Adipocyte (in vitro differentiated cells): Measurements from ENCODE around the gene HNF4A.

ENCODE experiments used
- DNase-seq: peaks from one replicate; pipeline ENCODE4 v3.0.0-alpha.2; 2015; ENCODE audit warnings: low read depth
- H3K27me3 ChIP-seq: replicated peaks from 2 replicates; pipeline ENCODE4 v1.7.0; 2013; ENCODE audit warnings: mild to moderate bottlenecking, low read length, moderate library complexity; ENCODE audit not compliant: control insufficient read depth, insufficient read depth
- H3K36me3 ChIP-seq: 2 replicates; pipeline ENCODE4 v1.7.0; 2013; ENCODE audit warnings: low read length, mild to moderate bottlenecking, moderate library complexity; ENCODE audit not compliant: control insufficient read depth, insufficient read depth, severe bottlenecking
- H3K4me1 ChIP-seq: 2 replicates; pipeline ENCODE4 v1.7.0; 2013; ENCODE audit warnings: mild to moderate bottlenecking, low read length, moderate library complexity; ENCODE audit not compliant: control insufficient read depth, insufficient read depth
- H3K4me3 ChIP-seq: 2 replicates; pipeline ENCODE4 v1.7.0; 2013; ENCODE audit warnings: mild to moderate bottlenecking, low read length, moderate library complexity
- H3K9ac ChIP-seq: 2 replicates; pipeline ENCODE4 v1.7.0; 2013; ENCODE audit warnings: mild to moderate bottlenecking, low read length, moderate library complexity
- H3K9me3 ChIP-seq: 2 replicates; pipeline ENCODE4 v1.7.0; 2013; ENCODE audit warnings: mild to moderate bottlenecking, low read length, moderate library complexity; ENCODE audit not compliant: control insufficient read depth

The HNF4A gene

DNA sequence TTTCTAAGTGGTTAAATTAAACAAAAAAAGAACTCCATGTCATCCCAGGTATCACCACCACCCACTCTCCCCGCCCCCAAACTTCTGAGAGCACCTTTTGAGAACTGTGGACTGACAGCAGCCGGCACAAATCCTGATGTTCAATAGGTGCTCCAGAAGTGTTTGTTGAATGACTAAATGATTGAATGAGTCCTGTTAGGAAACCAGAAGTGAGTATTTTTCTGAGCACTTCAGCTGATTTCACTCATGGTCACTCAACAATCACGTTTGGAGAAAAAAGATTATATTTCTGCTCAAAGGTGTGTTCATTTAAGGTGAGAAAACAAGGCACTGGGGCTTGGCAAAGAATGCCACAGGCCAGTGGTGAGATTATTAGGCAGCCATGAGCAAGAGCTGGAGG, 6.2 kb upstream of the HNF4A start:
- Histone ChIP-seq H3K36me3 (no peaks in the 10 kb centered on the region), H3K9me3 (no peaks in the 10 kb centered on the region), H3K4me1 (no peaks in the 10 kb centered on the region), H3K4me3 (no peak overlapping the region), H3K27me3 (peaks cover 37% of the 10 kb centered on the region), H3K9ac (no peak overlapping the region)
- DNase-seq: no peak

DNA sequence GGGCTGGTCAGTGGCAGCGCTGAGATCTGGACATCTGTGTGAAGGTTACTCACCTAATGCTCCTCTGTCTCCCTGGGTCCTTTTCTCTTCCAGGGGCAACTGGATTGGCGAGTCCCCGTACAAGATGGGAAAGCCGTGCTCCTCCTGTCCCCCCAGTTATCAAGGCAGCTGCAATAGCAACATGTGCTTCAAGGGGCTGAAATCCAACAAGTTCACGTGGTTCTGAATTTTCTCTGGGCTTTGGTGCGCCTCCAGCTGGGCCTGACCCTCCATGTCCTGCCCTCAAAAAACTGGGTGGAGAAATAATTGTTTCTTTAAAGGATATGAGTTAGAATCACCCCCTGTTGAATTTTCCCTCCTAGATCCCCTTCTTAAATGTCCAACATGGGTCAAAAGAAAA, 4.9 kb upstream of the HNF4A start:
- peaks cover 41% of the 10 kb centered on the region for H3K27me3 ChIP-seq
- H3K9me3 ChIP-seq: no peaks in the 10 kb centered on the region
- no peak overlapping the region for H3K9ac ChIP-seq
- H3K4me1 ChIP-seq: no peaks in the 10 kb centered on the region
- DNase-seq: no peak
- H3K36me3 ChIP-seq: no peaks in the 10 kb centered on the region
- no peak overlapping the region for H3K4me3 ChIP-seq

DNA sequence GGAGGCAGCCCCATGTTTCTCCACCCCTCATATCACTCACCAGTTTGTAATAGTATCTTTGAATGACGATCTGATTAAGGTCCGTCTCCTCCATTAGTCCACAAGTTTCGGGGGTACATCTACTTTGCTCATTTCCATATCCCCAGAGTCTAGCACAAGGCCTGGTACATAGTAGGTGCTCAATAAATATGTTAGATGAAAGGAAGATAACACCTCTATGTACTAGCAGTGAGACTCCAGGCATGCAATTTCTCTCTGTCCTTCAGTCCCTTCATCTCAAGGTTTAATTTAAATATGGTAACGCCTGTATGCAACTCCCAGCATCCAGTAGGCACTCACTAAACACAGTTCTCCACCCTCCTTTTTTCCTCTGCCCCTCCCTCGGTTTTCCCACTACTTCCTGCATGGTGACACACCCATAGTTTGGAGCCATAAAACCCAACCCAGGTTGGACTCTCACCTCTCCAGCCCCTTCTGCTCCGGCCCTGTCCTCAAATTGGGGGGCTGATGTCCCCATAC, 461 bp upstream of the HNF4A start:
- Histone ChIP-seq H3K4me3 (no peak overlapping the region), H3K36me3 (no peaks in the 10 kb centered on the region), H3K9ac (no peak overlapping the region), H3K9me3 (no peaks in the 10 kb centered on the region), H3K4me1 (no peaks in the 10 kb centered on the region), H3K27me3 (peaks cover 64% of the 10 kb centered on the region)
- DNase-seq: no peak

DNA sequence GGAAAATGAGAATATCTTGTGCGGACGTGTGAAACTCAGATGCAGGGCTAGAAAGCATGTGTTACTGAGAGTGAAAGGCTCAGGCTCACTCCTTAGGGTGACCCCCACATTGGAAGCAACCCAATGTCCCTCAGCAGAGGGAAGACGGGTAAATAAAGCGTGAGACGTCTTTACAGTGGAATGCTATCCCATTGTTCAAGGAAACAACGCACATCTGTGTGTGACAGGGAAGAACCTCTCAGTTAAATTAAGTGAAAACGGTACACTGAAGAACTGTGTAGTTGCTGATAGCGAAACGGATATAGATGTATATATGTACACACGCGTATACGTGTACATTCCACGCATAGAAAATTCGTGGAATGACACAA, 839 bp downstream of the HNF4A start:
- Histone ChIP-seq H3K27me3 (peaks cover 56% of the 10 kb centered on the region), H3K9ac (no peak overlapping the region), H3K4me1 (no peaks in the 10 kb centered on the region), H3K4me3 (no peak overlapping the region), H3K36me3 (no peaks in the 10 kb centered on the region), H3K9me3 (no peaks in the 10 kb centered on the region)
- no peak for DNase-seq

DNA sequence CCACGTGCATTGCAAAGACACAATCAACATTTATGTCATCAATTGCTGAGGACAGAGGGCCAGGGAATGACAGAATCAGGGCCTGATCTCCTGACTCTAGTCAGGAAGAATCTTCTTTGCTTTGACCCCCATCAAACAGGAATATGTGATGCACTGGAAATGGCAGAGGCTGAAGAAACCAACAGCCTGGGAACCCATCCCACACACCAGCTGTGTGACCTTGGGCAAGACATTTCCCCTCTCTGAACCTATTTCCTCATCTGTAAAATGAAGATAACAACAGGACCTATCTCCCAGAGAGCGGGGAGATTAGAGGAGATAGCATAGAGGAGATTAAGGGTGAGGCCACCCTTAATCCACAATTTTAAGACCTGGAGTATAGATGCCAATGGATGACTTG, 1.5 kb downstream of the HNF4A start:
- Histone ChIP-seq H3K4me3 (no peak overlapping the region), H3K9me3 (no peaks in the 10 kb centered on the region), H3K9ac (no peak overlapping the region), H3K27me3 (peaks cover 51% of the 10 kb centered on the region), H3K4me1 (no peaks in the 10 kb centered on the region), H3K36me3 (no peaks in the 10 kb centered on the region)
- DNase-seq: no peak

DNA sequence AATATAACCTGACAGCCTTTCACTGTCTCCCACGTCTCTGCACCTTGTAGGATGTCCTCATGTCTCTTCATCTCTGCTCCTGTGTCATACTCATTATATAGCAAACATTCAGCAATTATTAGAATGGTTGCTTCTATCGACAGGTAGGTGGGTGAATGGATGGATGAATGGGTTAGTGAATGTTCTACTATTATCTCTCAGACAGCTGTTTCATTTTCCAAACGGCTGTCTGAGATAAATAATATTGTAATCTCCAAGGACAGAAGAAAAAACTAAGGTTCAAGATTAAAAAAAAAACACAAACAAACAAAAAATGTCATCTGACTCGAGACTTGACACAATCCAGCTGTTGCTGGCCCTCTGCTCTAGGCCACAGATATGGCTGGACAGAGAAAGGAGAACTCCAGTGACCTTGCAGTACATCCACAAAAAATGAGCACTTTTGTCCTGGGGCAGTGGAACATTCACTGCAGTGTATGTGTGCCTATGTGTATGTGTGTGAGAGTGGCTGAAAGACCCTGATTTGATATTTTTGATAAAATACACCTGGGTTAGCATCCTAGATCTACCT, 2.1 kb downstream of the HNF4A start:
- DNase-seq: no peak
- H3K4me1 ChIP-seq: no peaks in the 10 kb centered on the region
- H3K9ac ChIP-seq: no peak overlapping the region
- H3K27me3 ChIP-seq: peaks cover 45% of the 10 kb centered on the region
- no peak overlapping the region for H3K4me3 ChIP-seq
- H3K9me3 ChIP-seq: no peaks in the 10 kb centered on the region
- H3K36me3 ChIP-seq: no peaks in the 10 kb centered on the region

DNA sequence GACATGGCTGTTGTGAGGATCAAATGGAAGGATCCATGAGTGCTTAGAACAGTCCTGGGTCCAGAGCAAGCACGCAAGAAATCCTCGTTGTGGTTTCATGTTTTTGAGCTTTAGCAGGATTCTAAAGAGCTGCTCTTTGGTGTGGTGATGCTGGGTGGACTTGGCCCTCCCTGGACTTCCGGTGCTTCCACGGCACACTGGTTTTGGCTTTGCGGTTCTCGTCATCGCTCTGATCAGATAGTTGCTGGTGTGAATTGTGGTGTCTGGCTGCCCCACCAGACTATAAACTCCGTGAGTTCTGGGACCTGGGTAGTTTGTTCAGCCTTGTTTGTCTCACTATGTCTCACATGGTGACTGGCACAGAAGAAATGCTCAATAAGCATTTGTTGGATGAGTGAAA, 3.3 kb downstream of the HNF4A start:
- H3K9me3 ChIP-seq: no peaks in the 10 kb centered on the region
- DNase-seq: no peak
- no peaks in the 10 kb centered on the region for H3K36me3 ChIP-seq
- no peaks in the 10 kb centered on the region for H3K4me1 ChIP-seq
- H3K4me3 ChIP-seq: no peak overlapping the region
- peaks cover 44% of the 10 kb centered on the region for H3K27me3 ChIP-seq
- H3K9ac ChIP-seq: no peak overlapping the region

DNA sequence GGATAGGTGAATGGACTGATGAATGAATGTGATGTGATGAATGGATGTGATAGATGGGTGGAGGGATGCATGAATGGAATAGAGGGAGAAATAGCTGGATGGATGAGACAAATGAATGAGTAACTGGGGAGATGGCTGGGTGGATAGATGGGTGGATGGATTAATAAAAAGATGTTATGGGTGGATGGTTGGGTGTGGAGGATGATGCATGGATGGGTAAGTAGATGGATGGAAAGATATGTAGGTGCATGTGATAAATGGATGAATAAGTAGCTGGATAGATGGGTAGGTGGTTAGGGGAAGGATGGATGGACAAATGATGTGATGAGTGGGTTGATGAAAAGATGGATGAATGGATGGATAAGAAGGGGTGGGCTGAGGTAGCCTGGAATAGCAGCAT, 4.7 kb downstream of the HNF4A start:
- Histone ChIP-seq H3K36me3 (no peaks in the 10 kb centered on the region), H3K4me3 (no peak overlapping the region), H3K27me3 (peaks cover 39% of the 10 kb centered on the region), H3K9ac (no peak overlapping the region), H3K9me3 (no peaks in the 10 kb centered on the region), H3K4me1 (no peaks in the 10 kb centered on the region)
- no peak for DNase-seq

DNA sequence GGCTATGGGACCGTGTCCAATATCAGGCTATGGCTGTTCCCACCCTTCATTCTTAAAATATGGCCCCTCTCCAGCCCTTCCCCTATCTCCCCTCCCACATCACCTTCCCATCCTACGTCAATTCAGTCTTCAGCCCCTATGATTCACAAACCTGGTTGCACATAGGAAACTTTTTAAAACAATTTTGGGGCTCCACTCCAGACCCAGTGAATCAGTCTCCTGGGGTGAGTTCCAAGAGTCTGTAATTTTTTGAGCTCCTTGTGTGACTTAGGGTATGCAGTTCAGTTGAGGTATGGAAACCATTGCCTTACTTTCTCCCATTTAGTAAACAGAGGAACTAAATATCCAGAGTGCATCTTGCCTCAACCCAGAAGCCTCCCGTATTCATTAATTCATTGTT, 5.5 kb downstream of the HNF4A start:
- Histone ChIP-seq H3K27me3 (peaks cover 32% of the 10 kb centered on the region), H3K9ac (no peak overlapping the region), H3K4me3 (no peak overlapping the region), H3K4me1 (no peaks in the 10 kb centered on the region), H3K36me3 (no peaks in the 10 kb centered on the region), H3K9me3 (no peaks in the 10 kb centered on the region)
- DNase-seq: no peak

DNA sequence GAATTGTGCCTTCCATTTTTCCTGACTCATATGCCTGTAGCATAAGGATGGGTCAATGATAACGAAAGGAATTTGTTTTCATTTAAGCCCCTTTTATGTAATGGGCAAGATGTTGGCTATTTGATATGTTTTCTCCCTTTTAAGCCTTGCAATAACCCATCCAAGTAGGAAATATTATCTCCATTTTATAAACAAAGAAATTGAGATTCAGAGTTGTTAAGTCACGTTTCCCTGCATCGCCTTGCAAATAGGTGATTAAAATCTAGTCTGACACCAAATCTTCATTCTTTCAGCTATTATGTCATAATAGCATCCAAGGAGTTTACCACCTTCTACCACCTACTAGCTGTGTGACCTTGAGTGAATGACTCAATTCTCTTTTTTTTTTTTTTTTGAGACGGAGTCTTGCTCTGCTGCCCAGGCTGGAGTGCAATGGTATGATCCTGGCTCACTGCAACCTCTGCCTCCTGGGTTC, 7.0 kb downstream of the HNF4A start:
- Histone ChIP-seq H3K36me3 (no peaks in the 10 kb centered on the region), H3K9ac (no peak overlapping the region), H3K9me3 (no peaks in the 10 kb centered on the region), H3K27me3 (peaks cover 21% of the 10 kb centered on the region), H3K4me3 (no peak overlapping the region), H3K4me1 (no peaks in the 10 kb centered on the region)
- no peak for DNase-seq

DNA sequence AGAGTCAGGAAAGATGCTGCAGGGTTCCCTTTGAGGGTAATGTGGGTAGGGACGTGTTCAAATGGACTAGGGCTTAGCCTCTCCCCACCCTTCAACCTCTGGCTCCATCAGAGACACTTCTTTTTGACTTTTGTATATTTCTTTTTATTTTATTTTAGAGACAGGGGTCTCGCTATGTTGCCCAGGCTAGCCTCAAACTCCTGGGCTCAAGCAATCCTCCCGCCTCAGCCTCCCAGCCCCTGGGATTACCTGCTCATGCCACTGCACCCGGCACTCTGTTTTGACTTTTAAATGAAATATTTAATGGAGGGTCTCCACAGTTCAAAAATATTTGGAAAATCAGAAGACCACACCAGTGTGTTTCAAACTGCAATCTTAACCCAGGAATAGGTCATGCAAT, 8.6 kb downstream of the HNF4A start:
- no peak overlapping the region for H3K9ac ChIP-seq
- H3K27me3 ChIP-seq: peaks cover 15% of the 10 kb centered on the region
- no peaks in the 10 kb centered on the region for H3K9me3 ChIP-seq
- no peak overlapping the region for H3K4me3 ChIP-seq
- no peak for DNase-seq
- H3K36me3 ChIP-seq: no peaks in the 10 kb centered on the region
- H3K4me1 ChIP-seq: no peaks in the 10 kb centered on the region

DNA sequence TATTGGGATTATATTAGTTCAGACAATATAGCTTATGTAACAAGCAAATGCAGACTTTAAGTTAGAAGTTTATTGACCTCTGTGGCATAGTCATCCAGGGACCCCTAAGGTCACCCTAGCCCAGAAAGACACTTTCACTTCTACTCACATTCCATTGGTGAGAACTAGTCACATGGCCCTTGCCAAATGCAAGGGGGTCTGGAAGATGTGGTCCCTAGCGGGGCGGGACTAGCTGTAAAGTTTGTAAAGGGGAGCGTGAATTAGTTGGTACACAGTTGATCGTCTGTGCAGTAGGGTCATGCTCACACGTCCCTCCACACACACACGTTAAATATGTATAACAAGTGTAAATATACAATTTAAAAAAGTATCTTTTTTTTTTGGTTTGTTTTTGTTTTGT, 9.3 kb downstream of the HNF4A start:
- DNase-seq: no peak
- Histone ChIP-seq H3K4me1 (no peaks in the 10 kb centered on the region), H3K36me3 (no peaks in the 10 kb centered on the region), H3K9me3 (no peaks in the 10 kb centered on the region), H3K27me3 (peaks cover 8% of the 10 kb centered on the region), H3K4me3 (no peak overlapping the region), H3K9ac (no peak overlapping the region)
